Panc1 (cell line): ENCODE results near the gene TRIM8. TPM values are rescaled to one million over a fixed set of nuclear protein-coding genes. Genes with fewer than 3 reads are reported as not detected.

Source experiments
- ATAC-seq: fragments of 200-7000 bp; cut with Tn5 transposase; 2 replicates; pipeline ENCODE4 v1.9.1; 2020; ENCODE audit warnings: mild to moderate bottlenecking, moderate library complexity
- BruUV-seq: library from RNA; stranded (reverse); fragments of 400-500 nt; replicated peaks from 2 replicates; lab custom pipeline; 2021; lab: Mats Ljungman, UMichigan
- CTCF ChIA-PET: fragments of 300-600 bp; sonication (Branson Sonifier 250); formaldehyde crosslinking; loops from one replicate; lab custom pipeline; 2022; ENCODE audit warnings: antibody characterized with exemption; lab: Charles Lee
- POLR2A ChIA-PET: fragments of 300-600 bp; sonication (Branson Sonifier 250); formaldehyde crosslinking; loops from one replicate; lab custom pipeline; 2022; ENCODE audit warnings: antibody characterized with exemption; lab: Charles Lee
- DNase-seq: peaks from one replicate; pipeline ENCODE4 v3.0.0-alpha.2; 2010; ENCODE audit warnings: low read depth, low spot score
- H3K27ac ChIP-seq: 2 replicates; pipeline ENCODE4 v1.5.1; 2011; ENCODE audit warnings: mild to moderate bottlenecking, low read length, inconsistent platforms
- H3K27me3 ChIP-seq: fragments of 200-500 bp; sonication (Bioruptor generic); 2 replicates; pipeline ENCODE4 v1.6.0; 2014; ENCODE audit warnings: low read length, inconsistent platforms; ENCODE audit not compliant: control insufficient read depth, insufficient read depth
- H3K36me3 ChIP-seq: fragments of 200-500 bp; sonication (Bioruptor generic); 2 replicates; pipeline ENCODE4 v1.5.1; 2014; ENCODE audit warnings: inconsistent platforms, mild to moderate bottlenecking, low read length, moderate library complexity; ENCODE audit not compliant: control insufficient read depth, insufficient read depth
- H3K4me1 ChIP-seq: 2 replicates; pipeline ENCODE4 v1.5.1; 2011; ENCODE audit warnings: inconsistent platforms, mild to moderate bottlenecking, low read length, moderate library complexity; ENCODE audit not compliant: control insufficient read depth, insufficient read depth
- H3K4me3 ChIP-seq, 2 experiments: 2 replicates each; pipeline ENCODE4 v1.5.1; 2011 to 2012; ENCODE audit warnings: low read depth in 2 of 2, low read length in 2 of 2, mild to moderate bottlenecking in 2 of 2, inconsistent platforms in 1 of 2, moderate library complexity in 1 of 2
- H3K9me3 ChIP-seq: fragments of 200-500 bp; sonication (Bioruptor generic); 2 replicates; pipeline ENCODE4 v1.5.1; 2014; ENCODE audit warnings: low read depth, mild to moderate bottlenecking, inconsistent platforms, low read length, moderate library complexity; ENCODE audit not compliant: control insufficient read depth, insufficient read depth
- POLR2AphosphoS5 ChIP-seq: IDR thresholded peaks from 2 replicates; pipeline ENCODE4 v1.6.1; 2012; ENCODE audit warnings: mild to moderate bottlenecking, low read depth, low read length, moderate library complexity
- SIN3A ChIP-seq: IDR thresholded peaks from 2 replicates; pipeline ENCODE4 v1.6.1; 2012; ENCODE audit warnings: low read depth, mild to moderate bottlenecking, low read length, moderate library complexity, borderline replicate concordance; ENCODE audit not compliant: insufficient read depth
- TCF7L2 ChIP-seq: IDR thresholded peaks from 2 replicates; pipeline ENCODE4 v1.6.1; 2011; ENCODE audit warnings: mild to moderate bottlenecking, low read depth, low read length, inconsistent platforms
- in situ Hi-C: cut with HindIII; loops from 2 replicates; pipeline ENCODE4 v1.10.0; 2016; ENCODE audit warnings: low sequenced_read_pairs, low pct_unique_long_range_greater_than_20kb
- intact Hi-C: fragments of 100-400 bp; cut with micrococcal nuclease; formaldehyde crosslinking; loops from one replicate; pipeline ENCODE4 v1.10.0; 2022; ENCODE audit not compliant: unreplicated experiment
- total RNA-seq: library from RNA; stranded (reverse); gene quantifications from one replicate; pipeline ENCODE4 v1.2.1, GENCODE V29; 2021; ENCODE audit not compliant: unreplicated experiment
- TF ChIP-seq, protein P1 (sequence below): fragments of 450-650 bp; IDR thresholded peaks from 2 replicates; pipeline ENCODE4 v1.5.1; 2017; ENCODE audit warnings: mild to moderate bottlenecking
- TF ChIP-seq, protein P2 (sequence below), 2 experiments: IDR thresholded peaks; 2 replicates each; pipeline ENCODE4 v1.6.1; 2011 to 2012; ENCODE audit warnings: low read depth in 2 of 2, control low read depth in 1 of 2, low read length in 1 of 2, mild to moderate bottlenecking in 1 of 2, moderate library complexity in 1 of 2; ENCODE audit not compliant: insufficient read depth in 1 of 2

TRIM8 gene
- total RNA-seq, 1 experiment from 2014 or later = 54.4 TPM

GRCh38 chr10:102681696-102682095 lies 37.4 kb downstream of the TRIM8 start:
- Histone ChIP-seq H3K27me3 (no peaks in the 10 kb centered on the region), H3K36me3 (no peaks in the 10 kb centered on the region), H3K4me3 (no peak overlapping the region), H3K27ac (no peak overlapping the region), H3K4me1 (no peaks in the 10 kb centered on the region), H3K9me3 (no peaks in the 10 kb centered on the region)
- TF ChIP-seq POLR2AphosphoS5 (no peak), SIN3A (no peak), TCF7L2 (no peak)
- TF ChIP-seq, protein P1, sequence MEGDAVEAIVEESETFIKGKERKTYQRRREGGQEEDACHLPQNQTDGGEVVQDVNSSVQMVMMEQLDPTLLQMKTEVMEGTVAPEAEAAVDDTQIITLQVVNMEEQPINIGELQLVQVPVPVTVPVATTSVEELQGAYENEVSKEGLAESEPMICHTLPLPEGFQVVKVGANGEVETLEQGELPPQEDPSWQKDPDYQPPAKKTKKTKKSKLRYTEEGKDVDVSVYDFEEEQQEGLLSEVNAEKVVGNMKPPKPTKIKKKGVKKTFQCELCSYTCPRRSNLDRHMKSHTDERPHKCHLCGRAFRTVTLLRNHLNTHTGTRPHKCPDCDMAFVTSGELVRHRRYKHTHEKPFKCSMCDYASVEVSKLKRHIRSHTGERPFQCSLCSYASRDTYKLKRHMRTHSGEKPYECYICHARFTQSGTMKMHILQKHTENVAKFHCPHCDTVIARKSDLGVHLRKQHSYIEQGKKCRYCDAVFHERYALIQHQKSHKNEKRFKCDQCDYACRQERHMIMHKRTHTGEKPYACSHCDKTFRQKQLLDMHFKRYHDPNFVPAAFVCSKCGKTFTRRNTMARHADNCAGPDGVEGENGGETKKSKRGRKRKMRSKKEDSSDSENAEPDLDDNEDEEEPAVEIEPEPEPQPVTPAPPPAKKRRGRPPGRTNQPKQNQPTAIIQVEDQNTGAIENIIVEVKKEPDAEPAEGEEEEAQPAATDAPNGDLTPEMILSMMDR = no peak
- TF ChIP-seq, protein P2, sequence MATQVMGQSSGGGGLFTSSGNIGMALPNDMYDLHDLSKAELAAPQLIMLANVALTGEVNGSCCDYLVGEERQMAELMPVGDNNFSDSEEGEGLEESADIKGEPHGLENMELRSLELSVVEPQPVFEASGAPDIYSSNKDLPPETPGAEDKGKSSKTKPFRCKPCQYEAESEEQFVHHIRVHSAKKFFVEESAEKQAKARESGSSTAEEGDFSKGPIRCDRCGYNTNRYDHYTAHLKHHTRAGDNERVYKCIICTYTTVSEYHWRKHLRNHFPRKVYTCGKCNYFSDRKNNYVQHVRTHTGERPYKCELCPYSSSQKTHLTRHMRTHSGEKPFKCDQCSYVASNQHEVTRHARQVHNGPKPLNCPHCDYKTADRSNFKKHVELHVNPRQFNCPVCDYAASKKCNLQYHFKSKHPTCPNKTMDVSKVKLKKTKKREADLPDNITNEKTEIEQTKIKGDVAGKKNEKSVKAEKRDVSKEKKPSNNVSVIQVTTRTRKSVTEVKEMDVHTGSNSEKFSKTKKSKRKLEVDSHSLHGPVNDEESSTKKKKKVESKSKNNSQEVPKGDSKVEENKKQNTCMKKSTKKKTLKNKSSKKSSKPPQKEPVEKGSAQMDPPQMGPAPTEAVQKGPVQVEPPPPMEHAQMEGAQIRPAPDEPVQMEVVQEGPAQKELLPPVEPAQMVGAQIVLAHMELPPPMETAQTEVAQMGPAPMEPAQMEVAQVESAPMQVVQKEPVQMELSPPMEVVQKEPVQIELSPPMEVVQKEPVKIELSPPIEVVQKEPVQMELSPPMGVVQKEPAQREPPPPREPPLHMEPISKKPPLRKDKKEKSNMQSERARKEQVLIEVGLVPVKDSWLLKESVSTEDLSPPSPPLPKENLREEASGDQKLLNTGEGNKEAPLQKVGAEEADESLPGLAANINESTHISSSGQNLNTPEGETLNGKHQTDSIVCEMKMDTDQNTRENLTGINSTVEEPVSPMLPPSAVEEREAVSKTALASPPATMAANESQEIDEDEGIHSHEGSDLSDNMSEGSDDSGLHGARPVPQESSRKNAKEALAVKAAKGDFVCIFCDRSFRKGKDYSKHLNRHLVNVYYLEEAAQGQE (IDR thresholded peaks at IDR 0.05; ENCODE audit: insufficient read depth in 1 of 2, low read depth in 2 of 2, low read length in 1 of 2) = no peak
- ATAC-seq = no peak
- no peak for DNase-seq
- intact Hi-C loops (no loop called here), in situ Hi-C loops (no loop called here)
- CTCF ChIA-PET = no interaction called here
- BruUV-seq = no TSS peak
- POLR2A ChIA-PET = no interaction called here

DNA sequence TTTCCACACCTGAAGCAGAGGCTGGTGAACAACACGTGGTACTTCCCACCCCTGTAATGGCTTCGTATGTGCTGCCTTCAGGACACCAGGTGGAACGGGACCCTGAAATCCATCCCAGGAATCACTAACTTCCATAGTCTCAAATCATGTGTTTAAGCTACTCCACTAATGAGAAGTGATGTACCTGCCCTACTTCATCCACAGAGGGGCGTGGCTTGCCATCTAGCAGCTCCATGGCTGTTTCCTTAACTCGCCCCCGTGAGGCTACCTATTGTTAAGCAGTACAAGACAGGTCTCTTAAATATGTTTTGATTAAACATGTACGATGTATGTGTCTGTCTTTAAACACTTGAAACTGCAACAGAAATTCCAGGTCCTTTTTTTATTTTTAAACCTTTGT lies 38.1 kb downstream of the TRIM8 start:
- Histone ChIP-seq H3K4me1 (no peaks in the 10 kb centered on the region), H3K27ac (no peak overlapping the region), H3K4me3 (no peak overlapping the region), H3K27me3 (no peaks in the 10 kb centered on the region), H3K36me3 (no peaks in the 10 kb centered on the region), H3K9me3 (no peaks in the 10 kb centered on the region)
- BruUV-seq = no TSS peak
- in situ Hi-C loops (no loop called here), intact Hi-C loops (no loop called here)
- DNase-seq = no peak
- POLR2A ChIA-PET = interaction anchor here (0.6 kb wide), 1 partner anchor 366 kb away, joined by 3 read pairs; no protein-coding TSS in a partner anchor
- CTCF ChIA-PET = interaction anchor here (0.6 kb wide), 2 partner anchors 38 to 287 kb away, joined by 3 read pairs; partner anchors contain the start of gene TRIM8
- ATAC-seq = no peak
- TF ChIP-seq, protein P1 = no peak
- TF ChIP-seq POLR2AphosphoS5 = no peak
